ENCODE results near the gene MASP1.

MASP1 gene

GRCh38 chr3:187293516-187294430 lies 2.2 kb upstream of the MASP1 start:
- no peak for DNase-seq (ENCODE audit: low spot score)

DNA sequence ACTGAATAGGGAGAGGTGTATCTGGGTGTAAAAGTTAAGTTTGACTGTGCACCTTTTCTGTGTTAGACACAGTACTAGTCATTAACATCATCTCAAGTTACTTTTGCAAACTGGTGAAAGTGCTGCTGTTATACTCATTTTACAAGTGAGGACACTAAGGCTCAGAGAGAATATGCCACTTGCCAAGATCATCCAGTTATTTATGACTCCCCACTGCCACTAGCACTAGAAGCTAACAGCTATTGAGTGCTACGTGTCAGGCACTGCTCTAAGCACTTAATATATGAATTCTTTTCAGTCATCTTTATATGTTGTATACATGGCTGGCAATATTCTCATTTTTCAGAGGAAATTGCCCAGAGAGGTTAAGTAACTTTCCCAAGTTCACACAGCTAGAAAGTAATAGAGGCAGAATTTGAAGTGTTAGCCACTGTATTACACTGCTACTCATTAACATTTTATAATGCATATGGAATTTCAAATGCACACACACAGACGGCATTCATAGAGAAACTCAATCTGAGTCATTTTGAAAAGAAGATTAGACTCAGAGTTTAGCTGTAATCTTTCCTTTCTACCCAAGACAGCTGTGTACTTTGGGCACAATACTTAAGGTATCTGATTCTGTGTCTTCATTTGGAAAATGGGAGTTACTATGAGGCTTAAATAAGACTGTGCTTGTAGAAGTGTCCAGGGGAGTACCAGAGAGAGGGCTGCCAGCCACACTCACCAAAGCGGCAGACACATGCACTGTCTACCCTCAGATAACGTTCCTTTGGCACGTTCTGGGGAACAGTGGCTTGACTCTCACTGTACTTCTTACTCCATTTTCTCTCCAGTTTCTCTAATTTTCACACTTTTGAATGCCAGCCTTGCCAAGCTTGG lies 1.3 kb upstream of the MASP1 start:
- DNase-seq (ENCODE audit: low spot score): no peak

GRCh38 chr3:187292181-187292580 lies 644 bp upstream of the MASP1 start:
- no peak for DNase-seq (ENCODE audit: low spot score)

- DNase-seq (ENCODE audit: low spot score): no peak
Measured at GRCh38 chr3:187291001-187291511, 481 bp downstream of the MASP1 start.

- DNase-seq (ENCODE audit: low spot score): no peak
Measured at GRCh38 chr3:187290503-187290902, 1.0 kb downstream of the MASP1 start.

DNA sequence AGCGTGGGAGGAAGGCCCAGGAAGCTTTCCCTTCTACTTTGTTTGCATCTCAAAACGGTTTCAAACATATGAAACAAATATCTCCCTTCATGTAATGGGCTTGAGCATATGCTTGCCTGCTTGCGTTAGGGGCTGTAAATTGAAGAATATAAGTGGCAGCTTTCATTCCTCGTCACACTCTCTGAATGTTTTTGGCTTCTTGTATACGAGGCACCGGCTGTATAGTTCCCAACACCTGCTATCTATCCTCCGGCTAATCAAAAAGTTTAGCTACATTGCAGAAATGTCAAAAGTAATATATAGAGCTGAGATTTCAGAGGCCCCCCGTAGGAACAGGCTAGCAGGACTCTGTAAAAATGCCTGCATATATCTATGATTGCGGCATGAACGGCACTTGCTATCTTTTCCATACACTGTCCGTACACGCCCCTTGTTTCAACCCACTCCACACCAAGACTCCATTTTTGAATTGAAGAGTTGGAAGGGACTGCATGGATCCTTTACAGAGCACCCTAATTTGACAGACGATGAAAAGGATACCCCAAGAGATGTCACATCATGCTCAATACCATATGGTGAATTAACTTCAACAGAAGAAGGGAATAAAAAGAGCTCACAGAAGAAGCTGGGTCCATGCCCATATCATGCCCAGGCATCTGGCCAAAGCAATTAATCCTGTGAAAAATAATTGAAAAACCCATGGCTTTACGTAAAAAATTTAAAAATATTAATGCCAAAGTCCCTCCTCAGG lies 2.5 kb downstream of the MASP1 start:
- no peak for DNase-seq (ENCODE audit: low spot score)

GRCh38 chr3:187288131-187288854 lies 3.2 kb downstream of the MASP1 start:
- DNase-seq (ENCODE audit: low spot score): no peak

- DNase-seq (ENCODE audit: low spot score): no peak
Measured at GRCh38 chr3:187287256-187287655, 4.3 kb downstream of the MASP1 start.

- no peak for DNase-seq (ENCODE audit: low spot score)
Measured at GRCh38 chr3:187286467-187287059, 5.0 kb downstream of the MASP1 start.

DNA sequence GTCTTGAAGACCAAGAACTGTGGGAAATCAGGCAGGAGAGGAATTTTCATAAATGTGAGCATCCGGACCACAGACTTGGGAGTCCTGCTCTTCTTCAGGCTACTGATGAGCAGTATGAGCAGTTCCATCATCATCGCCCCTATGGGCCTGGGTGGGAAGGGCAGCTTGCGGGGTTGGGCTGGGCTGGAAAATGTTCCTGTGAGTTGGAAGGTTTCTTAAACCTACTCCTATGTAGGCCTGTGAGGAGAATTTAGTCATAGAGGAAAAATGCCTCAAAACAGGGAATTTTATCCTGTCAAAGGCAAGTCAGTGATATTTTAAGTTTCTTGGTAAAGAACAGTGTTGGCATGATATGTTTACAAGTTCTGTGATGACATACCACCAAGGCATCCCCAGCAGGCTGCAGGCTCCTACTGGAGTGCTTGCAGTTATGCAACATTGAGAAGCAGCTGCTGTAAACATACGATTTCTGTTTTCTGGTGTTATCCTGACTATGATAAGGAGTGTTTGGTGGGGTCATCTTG lies 10.3 kb downstream of the MASP1 start:
- DNase-seq (ENCODE audit: low spot score): no peak

GRCh38 chr3:187280644-187281043 lies 10.9 kb downstream of the MASP1 start:
- no peak for DNase-seq (ENCODE audit: low spot score)

DNA sequence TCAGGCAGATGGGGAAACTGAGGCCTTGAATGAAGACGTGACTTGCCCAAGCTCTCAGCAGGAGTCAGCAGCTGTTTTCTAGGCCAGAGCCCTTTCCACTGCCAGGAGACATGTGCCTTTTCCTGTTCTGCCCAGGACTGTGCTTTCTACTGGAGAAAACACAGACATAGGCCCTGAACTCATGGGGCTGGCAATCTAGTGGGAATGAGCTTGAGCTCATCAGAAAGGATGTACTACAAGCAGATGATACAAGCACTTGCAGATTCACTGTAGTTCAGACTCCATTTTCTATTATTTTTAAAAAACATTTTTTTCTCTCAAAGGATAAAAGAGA lies 14.4 kb downstream of the MASP1 start:
- no peak for DNase-seq (ENCODE audit: low spot score)

DNA sequence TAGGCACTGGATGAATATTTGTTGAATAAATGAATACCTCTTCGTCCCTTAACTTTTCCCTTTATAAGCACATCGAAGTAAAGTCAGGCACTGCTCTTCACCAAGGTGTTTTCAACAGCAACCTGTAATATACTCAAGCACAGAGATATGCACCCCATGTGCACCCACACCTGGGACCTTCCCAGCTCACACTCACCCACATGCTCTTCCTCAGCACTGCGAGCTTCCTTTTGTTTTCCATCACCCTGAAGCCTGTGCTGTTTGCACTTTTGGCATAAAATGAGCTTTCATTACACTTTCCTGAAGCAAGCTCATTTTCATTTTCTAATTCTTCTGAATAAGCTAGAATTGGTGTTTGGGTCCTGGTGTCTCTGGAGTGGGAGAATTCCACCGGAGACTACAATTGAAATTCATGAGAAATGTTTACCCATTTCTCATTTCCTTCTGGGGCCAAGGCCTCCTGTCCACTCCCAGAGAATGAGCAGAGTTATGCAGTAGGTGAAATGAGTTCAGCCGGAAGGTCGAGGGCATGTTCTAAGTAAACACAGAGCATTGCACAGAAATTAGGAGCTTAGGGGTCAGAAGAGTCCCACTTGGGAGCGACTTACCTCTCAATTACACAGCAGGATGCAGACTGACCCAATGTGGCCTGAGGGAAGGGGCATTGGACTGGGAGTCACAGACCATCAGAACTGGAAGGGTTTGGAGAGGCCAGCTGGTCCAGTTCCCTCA lies 15.0 kb downstream of the MASP1 start:
- DNase-seq (ENCODE audit: low spot score): no peak

- DNase-seq (ENCODE audit: low spot score): no peak
Measured at GRCh38 chr3:187274977-187275338, 16.6 kb downstream of the MASP1 start.

GRCh38 chr3:187274315-187274976 lies 17.1 kb downstream of the MASP1 start:
- no peak for DNase-seq (ENCODE audit: low spot score)

DNA sequence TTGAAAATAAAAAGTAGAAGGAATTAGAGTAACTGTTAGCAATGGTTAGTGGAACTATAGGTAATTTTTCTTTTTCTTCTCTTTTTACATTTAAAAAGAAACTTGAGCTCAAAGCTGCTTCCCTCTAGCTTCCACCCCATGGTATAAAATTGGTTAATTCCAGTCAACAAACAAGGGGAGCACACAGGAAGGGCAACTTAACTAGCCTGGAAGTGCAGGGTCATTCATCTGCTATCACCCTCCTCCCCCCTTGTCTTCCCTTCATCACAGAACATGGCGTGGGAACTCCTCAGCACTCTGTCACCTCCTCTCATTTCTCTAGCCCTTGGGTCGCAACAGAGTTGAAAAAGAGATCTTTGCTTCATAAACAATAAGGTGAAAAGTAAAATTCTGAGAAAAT lies 20.0 kb downstream of the MASP1 start:
- no peak for DNase-seq (ENCODE audit: low spot score)

GRCh38 chr3:187269486-187269885 lies 22.1 kb downstream of the MASP1 start:
- DNase-seq (ENCODE audit: low spot score): no peak

GRCh38 chr3:187267306-187267705 lies 24.2 kb downstream of the MASP1 start:
- no peak for DNase-seq (ENCODE audit: low spot score)

GRCh38 chr3:187266691-187267090 lies 24.8 kb downstream of the MASP1 start:
- DNase-seq (ENCODE audit: low spot score): no peak
